Activated T-cell treated with anti-CD3 and anti-CD28 coated beads for 4 hours (primary cell): ENCODE results near the gene TESK2.
A peak's percentile ranks its signal among the peaks of the same experiment; 100 is the strongest.
"Not testable (repeated sequence)": the region's sequence is repeated elsewhere in the genome, so short reads cannot be mapped to it uniquely, and the experiment has no call there.

Experiments used
- DNase-seq: peaks from one replicate; pipeline ENCODE4 v3.0.0-alpha.2; 2020

TESK2 gene

DNA sequence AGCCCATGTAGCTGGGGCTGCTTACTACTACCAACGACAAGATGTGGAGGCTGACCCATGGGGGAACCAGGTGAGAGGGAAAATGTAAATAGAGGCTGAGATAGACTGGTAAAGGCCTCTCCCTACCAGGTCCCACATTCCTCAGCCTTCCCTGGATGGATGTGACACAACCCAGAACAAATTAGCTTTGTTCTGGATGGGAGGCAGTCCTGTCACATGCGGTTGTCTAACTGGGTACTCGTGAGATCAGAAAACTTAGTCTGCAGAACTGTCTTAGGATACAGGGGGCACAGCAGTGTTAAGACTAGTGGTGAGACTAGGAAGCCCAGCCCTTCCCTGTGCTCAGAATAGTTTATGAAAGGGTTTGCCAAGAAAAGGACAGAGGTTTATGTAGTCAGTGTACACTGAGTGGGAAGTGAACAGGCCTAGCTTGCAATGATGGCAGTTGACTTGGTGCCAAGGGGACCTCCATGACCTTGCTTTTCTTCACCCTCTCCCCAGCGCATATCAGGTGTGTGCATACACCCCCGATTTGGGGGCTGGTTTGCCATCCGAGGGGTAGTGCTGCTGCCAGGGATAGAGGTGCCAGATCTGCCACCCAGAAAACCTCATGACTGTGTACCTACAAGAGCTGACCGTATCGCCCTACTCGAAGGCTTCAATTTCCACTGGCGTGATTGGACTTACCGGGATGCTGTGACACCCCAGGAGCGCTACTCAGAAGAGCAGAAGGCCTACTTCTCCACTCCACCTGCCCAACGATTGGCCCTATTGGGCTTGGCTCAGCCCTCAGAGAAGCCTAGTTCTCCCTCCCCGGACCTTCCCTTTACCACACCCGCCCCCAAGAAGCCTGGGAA is 17.6 kb upstream of the TESK2 start:
- no peak for DNase-seq

DNA sequence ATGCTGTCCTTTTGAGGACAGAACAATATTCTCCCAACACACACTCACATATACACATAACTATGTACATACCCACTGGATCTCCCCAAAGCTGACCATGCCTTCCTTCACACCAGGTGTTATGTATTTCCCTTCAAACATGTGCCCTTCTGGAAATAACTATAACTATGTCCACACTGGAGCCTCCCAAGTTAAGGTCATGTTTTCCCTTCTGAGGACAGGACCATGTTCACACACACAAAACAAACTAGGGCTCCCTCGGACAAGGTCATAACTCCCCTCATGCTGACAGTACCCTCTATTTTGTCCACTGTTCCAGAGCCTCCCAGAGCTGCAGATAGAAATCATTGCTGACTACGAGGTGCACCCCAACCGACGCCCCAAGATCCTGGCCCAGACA is 16.9 kb upstream of the TESK2 start:
- no peak for DNase-seq

DNA sequence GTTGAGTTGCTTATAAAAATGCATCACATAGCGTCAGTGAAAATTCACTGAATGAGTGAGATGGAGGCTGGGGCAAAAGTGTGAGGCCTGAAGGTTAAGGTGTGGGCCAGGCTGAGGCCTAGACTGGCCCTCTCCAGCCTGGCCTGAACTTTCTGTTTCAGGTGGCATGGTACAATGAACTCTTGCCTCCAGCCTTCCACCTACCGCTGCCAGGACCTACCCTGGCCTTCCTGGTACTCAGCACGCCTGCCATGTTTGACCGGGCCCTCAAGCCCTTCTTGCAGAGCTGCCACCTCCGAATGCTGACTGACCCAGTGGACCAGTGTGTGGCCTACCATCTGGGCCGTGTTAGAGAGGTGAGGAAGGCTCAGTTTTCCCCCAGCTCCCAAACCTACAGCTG is 16.2 kb upstream of the TESK2 start:
- no peak for DNase-seq

DNA sequence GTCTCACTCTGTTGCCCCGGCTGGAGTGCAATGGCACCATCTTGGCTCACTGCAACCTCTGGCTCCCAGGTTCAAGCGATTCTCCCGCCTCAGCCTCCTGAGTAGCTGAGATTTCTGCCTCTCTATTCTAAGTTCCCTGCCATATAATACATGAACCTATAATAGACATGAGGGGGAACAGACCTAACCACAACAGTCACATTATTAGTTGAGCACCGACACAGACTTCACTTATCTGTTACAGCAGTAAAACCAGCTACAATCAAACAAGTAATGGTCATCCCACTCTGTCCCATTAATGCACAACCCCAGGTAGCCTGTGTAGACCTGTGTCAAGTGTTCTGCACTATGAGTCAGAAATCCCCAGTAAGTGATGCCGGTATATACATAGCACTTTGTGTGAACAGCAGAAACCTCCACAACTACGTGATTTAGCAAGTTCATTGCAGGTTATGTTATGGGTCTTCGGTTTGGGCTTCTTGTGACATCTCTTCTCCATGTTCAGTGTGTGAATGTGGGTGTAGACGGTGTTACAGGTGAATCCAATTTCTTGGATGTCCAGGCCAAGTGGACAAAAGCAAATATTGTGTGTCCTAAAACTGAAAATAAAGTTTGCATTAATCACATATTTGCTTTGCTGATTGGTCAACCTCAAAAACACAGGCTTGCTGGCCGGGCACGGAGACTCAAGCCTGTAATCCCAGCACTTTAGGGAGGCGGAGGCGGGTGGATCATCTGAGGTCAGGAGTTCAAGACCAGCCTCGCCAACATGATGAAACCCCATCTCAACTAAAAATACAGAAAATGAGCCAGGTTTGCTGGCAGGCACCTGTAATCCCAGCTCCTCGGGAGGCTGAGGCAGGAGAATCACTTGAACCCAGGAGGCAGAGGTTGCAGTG is 12.7 kb upstream of the TESK2 start:
- DNase-seq = no peak

DNA sequence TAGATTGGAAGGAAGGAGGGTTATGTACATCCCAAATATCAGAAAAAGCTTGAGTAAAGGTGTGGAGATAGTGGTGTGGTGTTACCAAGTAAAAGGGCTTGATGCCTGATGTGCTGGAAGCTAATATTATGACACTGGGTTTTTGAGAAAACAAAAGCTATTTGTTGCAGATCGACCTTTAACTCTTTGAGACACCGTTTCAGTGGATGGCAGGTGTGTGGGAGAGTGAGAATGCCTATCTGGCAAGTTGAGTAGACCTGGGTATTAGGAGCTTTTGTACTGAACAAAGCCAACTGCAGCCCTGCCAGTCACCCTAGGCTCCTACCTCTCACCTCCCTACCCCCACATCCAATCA is 10.5 kb upstream of the TESK2 start:
- DNase-seq = no peak

DNA sequence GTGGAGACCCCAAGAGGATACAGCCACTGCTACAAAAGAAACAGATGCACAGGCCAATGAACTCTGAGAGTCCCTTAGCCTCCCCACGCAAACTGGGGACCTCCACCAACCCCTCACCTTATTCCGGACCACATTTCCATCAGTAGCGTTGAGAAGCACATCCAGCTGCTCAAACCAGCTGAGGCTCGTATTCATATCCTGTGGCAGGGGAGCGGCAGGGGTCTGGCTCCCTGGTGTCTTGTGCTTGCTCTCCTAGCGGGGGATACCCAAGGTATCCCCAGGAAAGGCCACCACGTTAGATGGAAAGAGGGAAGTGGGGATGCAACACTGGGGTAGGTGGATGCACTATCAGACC is 8.4 kb upstream of the TESK2 start:
- no peak for DNase-seq

DNA sequence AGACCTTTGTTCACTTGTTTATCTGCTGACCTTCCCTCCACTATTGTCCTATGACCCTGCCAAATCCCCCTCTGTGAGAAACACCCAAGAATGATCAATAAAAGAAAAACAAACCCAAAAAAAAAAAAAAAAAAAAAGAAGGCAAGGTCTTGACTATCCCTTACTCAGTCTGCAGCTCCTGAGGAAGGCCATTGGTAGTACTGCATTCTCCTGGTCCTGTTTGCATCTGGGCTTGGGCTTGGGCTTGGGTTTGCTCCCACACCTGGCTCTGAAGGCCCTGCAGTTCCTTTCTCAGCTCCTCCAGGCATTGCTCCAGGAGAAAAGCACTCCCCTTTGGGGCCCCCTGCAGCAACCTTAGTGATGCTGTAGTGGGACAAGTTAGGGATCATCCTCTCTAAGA is 7.3 kb upstream of the TESK2 start:
- DNase-seq = no peak

DNA sequence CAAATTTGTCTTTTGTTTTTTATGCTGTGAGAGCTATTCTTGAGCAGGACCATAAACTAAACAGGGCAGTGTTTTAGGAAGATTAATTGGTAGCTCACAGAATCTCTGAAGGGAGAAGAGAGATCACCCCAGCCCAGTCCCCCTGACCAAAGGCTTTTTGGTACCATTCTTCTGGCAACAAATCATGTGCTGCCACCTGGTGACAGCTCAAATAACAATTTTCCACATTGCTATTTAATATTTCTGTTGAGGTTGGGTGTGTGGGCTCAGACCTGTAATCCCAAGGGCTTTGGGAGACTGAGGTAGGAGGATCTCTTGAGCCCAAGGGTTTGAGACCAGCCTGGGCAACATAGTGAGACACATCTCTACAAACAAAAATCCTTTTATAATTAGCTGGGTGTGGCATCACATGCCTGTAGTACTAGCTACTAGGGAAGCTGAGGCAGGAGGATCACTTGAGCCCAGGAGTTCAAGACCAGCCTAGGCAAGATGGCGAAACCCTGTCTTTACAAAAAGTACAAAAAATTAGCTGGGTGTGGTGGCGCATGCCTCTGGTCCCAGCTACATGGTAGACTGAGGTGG is 2.2 kb upstream of the TESK2 start:
- peak; percentile 50 for DNase-seq

DNA sequence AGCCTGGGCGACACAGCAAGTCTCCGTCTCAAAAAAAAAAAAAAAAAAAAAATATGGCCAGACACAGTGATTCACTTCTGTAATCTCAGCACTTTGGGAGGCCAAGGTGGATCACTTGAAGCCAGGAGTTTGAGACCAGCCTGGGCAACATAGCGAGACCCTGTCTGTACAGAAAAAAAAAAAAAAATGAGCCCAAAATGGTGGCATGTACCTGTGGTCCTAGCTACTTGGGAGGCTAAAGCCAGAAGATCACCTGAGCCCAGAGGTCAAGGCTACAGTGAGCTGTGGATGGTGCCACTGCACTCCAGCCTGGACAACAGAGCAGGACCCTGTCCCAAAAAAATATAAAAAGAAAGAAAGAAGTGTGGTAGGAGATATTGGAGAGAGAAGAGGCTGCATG is 1.7 kb upstream of the TESK2 start:
- DNase-seq = no peak

DNA sequence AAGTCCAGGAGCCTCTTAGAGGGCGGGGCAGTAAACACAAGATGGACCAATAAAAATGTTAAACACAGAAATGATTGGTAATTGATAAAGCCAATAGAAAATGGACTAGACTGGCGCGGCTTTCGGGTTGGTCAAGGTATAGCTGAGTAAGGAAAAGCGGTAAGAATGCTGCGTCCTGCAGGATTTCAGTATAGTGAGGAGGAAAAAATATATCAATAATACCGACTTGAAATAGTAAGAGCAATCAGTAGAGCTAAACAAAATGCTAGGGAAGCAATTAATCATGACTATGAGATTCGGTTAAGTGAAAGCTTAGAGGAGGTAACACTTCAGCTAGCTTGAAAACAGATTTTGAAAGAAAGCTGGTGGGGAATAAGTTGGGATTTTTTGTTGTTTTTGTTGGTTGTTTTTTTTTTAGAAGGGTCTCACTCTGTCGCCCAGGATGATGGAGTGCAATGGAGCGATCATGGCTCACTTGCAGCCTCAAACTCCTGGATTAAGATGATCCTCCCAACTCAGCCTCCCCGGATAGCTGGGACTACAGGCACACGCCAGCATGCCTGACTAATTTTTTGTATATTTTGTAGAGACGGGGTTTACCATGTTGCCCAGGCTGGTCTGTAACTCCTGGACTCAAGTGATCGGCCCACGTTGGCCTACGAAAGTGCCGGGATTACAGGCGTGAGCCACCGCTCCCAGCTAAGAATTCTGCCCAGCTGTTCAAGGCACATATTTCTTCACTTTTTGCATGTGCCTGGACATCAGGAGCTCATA is 711 bp upstream of the TESK2 start:
- DNase-seq = no peak

DNA sequence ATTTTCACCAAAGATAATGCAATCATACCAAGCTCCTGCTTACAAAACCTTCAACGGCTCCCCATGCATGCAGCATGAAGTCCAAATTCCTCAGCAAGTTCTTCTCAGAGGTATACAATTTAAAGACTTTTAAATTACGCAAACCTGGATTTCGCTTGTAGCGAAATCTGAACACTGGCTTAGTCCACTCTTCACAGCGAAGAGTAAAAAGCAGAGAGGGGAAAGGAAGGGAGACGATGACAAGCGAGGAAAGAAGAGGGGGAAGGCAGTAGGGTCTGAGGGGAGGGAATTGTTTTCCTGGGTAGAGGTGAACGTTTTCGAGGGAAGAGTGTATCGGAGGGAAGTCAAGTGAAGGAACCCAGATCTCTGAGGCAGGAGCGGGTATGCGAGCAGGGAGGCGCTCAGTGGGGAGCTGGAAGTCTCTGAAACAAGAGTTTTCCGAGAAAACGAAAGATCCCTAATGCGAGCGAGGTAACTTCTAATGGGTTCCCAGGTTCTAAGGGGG is 790 bp downstream of the TESK2 start:
- DNase-seq = no peak

DNA sequence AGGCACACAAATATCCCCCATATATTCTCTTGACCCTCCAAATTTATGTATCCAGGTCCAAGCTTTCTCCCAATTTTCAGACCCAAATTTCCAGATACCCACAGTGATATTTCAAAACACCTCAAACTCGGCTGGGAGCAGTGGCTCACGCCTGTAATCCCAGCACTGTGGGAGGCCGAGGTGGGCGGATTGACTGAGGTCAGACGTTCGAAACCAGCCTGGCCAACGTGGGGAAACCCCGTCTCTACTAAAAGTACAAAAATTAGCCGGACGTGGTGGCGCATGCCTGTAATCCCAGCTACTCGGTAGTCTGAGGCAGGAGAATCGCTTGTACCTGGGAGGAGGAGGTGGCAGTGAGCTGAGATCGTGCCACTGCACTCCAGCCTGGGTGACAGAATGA is 1.6 kb downstream of the TESK2 start:
- DNase-seq = peak; percentile 14

DNA sequence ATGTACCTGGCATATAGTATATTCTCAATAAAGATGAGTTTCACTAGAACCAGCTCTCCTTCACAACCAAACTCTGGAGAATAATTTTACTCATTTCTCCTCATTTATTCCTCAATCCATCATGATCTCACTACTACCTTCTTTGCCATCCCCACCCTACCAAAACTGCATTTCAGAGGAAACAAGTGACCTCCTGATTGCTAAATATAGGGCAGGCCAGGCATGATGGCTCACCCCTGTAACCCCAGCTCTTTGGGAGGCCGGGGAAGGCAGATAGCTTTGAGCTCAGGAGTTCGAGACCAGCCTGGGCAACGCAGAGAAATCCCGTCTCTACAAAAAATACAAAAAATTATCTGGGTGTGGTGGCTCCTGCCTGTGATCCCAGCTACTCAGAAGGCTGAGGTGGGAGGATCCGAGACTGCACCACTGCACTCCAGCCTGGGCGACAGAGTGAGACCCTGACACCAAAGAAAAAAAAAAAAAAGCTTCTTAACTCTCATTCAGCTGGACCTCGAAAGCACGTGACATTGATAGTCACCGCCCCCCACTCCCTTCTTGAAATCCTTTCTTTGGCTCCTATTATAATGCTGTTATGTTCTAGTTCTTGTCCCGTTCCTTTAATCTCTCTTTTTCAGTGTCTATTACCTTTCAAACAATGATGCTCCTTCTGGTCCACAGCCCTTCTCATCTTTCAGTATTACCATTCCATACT is 2.1 kb downstream of the TESK2 start:
- no peak for DNase-seq

DNA sequence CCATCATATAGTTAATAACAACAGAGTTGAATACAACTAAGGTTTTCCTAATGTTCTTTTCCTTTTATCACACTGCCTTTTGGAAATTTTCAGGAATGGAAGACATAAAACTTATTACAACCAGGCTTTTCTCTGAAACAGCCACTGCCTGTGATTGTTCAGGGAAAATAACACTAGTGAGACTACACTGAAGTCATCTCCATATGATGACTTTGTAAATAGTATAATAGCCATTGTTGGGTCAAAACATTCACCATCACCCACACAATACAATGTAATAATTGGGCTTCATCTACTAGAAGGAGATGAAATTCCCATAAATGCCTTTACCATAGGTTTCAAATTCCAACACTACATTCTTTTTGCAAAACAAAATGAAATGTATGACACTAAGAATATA is 5.0 kb downstream of the TESK2 start:
- no peak for DNase-seq

DNA sequence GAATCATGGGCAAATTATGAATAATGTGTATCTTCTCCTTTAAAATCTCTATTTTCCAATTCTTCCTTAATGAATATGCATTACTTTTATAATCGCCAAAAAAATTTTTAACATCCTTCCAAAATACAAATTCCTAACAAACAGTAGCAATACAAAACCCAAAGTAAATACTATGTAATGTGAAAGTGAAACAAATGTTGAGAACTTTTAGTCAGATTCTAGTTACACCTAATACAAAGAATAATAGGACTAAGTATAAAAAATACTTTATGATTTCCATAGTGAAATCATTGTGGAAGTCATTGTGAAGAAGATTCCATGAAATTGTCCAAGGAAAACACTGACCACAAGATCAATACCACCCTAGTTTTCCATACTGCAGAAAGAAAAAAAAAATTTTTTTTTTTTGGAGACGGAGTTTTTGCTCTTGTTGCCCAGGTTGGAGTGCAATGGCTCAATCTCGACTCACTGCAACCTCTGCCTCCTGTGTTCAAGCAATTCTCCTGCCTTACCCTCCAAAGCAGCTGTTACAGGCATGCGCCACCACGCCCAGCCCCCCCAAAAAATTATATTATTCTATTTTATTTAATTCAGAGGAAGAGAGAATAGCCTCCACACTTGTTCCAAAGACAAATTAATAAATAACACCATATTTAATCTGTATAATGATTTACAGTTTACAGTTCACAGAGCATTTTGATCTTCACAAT is 11.8 kb downstream of the TESK2 start:
- no peak for DNase-seq

DNA sequence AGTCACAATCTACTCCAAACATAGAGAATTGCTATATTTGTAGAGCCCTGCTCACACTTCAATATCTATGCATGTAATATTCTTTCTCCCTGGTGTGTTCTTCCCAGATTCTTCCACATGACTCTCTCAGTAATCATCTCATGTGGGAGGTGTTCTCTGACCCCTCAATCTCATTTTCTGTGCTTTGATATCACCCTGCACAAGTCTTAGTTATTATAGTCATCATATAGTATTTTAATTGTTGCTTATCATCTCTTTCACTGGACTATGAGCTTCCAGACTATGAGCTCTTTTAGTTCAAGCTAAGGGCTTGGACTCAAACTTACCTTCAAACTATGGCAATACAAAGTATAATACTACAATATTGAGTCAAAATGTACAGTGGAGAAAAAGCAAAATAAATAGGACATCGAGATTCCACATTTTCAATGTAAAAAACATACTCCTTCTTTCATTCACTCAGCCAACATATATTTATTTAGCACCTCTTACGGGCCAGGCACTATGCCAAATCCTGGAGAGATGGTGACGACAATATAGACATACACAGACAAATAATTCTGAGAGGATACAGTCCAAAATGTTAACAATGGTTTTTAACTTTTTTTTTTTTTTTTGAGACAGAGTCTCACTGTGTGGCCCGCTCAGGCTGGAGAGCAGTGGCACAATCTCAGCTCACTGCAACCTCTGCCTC is 12.7 kb downstream of the TESK2 start:
- no peak for DNase-seq

DNA sequence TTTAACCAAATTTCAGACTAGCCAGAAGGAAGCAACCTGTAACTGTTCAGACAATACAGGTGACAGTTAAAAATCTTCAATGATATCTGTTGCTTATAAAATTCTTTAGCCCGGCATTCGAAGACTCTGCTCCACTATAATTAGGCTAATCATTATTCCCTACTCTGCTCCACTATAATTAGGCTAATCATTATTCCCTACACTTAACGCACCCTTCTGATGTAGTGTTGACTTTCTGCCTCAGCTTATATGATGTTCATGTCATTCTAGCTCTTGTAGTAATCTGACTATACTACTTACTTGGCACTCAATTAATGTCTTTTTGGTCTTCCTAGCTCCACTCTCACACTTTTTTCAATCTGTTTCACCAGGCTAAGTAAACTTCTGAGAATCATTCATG is 13.3 kb downstream of the TESK2 start:
- DNase-seq = no peak

DNA sequence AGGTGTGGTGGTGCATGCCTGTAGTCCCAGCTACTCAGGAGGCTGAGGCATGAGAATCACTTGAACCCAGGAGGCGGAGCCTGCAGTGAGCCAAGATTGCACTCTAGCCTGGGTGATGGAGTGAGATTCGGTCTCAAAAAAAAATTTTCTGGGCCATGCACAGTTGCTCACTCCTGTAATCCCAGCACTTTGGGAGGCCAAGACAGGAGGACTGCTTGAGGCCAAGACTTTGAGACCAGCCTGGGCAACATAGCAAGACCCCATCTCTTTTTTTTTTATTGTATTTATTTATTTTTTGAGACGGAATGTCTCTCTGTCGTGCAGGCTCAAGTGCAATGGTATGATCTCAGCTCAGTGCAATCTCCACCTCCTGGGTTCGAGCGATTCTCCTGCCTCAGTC is 16.8 kb downstream of the TESK2 start:
- not testable (repeated sequence) for DNase-seq

DNA sequence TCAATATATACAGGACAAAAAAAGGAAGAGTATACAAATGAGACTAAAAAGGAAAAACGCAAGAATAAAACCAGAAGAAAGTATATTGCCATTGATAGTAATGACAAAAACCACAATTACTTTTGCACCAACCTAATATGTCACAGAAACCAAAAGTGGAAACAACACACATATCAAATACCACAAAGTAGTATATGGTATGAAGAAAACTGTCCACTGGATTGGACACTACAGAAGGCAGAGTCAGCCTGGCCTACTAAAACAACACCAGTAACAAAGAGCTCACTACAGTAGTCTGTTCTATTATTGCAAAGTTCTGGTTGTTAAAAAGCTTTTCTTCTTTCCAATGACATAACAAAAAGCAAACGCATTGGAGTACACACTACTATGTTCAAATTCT is 17.7 kb downstream of the TESK2 start:
- DNase-seq = no peak

DNA sequence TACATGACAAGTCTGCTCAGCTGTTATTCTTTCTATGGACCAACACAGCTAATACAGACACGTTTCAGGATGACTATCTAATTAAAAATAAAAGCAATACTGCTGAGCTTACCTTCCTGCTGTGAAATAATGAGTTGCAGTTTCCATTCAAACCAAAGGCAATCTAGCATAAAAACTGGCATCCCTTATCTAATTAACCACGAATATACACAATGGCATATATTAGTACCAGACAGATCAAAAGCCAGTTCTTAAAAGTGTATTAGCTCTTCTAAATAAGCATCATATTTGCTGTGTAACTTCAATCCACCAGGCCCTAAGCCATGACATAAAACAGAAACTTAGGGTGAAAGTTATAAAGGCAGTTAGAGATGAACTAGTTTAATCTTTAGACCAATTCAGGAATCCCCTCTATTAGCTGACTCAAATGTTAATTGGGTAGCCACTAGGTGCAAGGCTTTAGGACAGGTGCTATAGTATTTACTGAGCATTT is 20.6 kb downstream of the TESK2 start:
- DNase-seq = no peak

DNA sequence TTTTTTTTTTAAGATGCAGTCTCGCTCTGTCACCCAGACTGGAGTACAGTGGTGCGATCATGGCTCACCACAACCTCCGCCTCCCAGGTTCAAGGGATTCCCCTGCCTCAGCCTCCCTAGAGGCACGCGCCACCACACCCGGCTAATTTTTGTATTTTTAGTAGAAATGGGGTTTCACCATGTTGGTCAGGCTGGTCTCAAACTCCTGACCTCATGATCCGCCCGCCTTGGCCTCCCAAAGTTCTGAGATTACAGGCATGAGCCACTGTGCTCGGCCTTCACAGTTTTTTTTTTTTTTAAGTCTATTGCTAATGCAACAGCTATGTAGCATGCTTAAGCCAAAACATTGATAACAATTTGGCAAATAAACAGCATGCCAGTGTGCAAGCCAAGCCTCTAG is 23.6 kb downstream of the TESK2 start:
- DNase-seq = not testable (repeated sequence)
